Measurements from ENCODE around the gene NINJ1. TPM values are rescaled to one million over a fixed set of nuclear protein-coding genes. Genes with fewer than 3 reads are reported as not detected.
"Not testable (repeated sequence)": the region's sequence is repeated elsewhere in the genome, so short reads cannot be mapped to it uniquely, and the experiment has no call there.

NINJ1 gene
- total RNA-seq, 2 experiments from 2014 or later: 20.8 to 21.1 TPM

- H3K36me3 Mint-ChIP-seq (ENCODE audit: low read depth): peaks cover 56% of the 10 kb centered on the region
- CTCF ChIA-PET: interaction anchor here (0.6 to 4.5 kb wide), 14 partner anchors 10 to 459 kb away, joined by 3 to 57 read pairs (median 8); no protein-coding TSS in a partner anchor
- peaks cover 55% of the 10 kb centered on the region for H3K4me1 Mint-ChIP-seq (ENCODE audit: low read depth)
- no peak overlapping the region for H3K4me3 Mint-ChIP-seq
- peaks cover 21% of the 10 kb centered on the region for H3K9me3 Mint-ChIP-seq (ENCODE audit: insufficient read depth)
- ATAC-seq (no peak), DNase-seq (no peak)
- peak overlapping the region; percentile 57 for H3K27ac Mint-ChIP-seq
- POLR2A ChIA-PET: interaction anchor here (0.6 to 2.2 kb wide), 4 partner anchors 10 to 43 kb away, joined by 3 to 9 read pairs (median 3); partner anchors contain the start of genes CARD19 and NINJ1
- H3K27me3 Mint-ChIP-seq (ENCODE audit: low read depth): no peaks in the 10 kb centered on the region
Measured at GRCh38 chr9:93107825-93108161, 26.3 kb downstream of the NINJ1 start.

GRCh38 chr9:93107151-93107824, 26.8 kb downstream of the NINJ1 start:
- POLR2A ChIA-PET: interaction anchor here (1.2 to 2.2 kb wide), 2 partner anchors 12 to 43 kb away, joined by 3 to 9 read pairs; partner anchors contain the start of gene CARD19

GRCh38 chr9:93105620-93106019, 28.4 kb downstream of the NINJ1 start:
- DNase-seq (no peak), ATAC-seq (no peak)
- Mint-ChIP-seq H3K27me3 (ENCODE audit: low read depth) (no peaks in the 10 kb centered on the region), H3K4me3 (no peak overlapping the region), H3K4me1 (ENCODE audit: low read depth) (peaks cover 63% of the 10 kb centered on the region), H3K9me3 (ENCODE audit: insufficient read depth) (peaks cover 27% of the 10 kb centered on the region), H3K36me3 (ENCODE audit: low read depth) (peaks cover 66% of the 10 kb centered on the region), H3K27ac (no peak overlapping the region)
- CTCF ChIA-PET: interaction anchor here (0.9 to 4.5 kb wide), 4 partner anchors 14 to 103 kb away, joined by 3 to 31 read pairs (median 4); no protein-coding TSS in a partner anchor
- POLR2A ChIA-PET: interaction anchor here (0.7 kb wide), 1 partner anchor 105 kb away, joined by 3 read pairs; no protein-coding TSS in a partner anchor

More at GRCh38 chr9:93107151-93107824, 26.8 kb downstream of the NINJ1 start:
- Mint-ChIP-seq H3K4me3 (no peak overlapping the region), H3K36me3 (ENCODE audit: low read depth) (peaks cover 59% of the 10 kb centered on the region), H3K9me3 (ENCODE audit: insufficient read depth) (peaks cover 21% of the 10 kb centered on the region), H3K4me1 (ENCODE audit: low read depth) (peaks cover 59% of the 10 kb centered on the region), H3K27ac (no peak overlapping the region), H3K27me3 (ENCODE audit: low read depth) (no peaks in the 10 kb centered on the region)
- CTCF ChIA-PET: interaction anchor here (0.6 to 4.5 kb wide), 9 partner anchors 9 to 459 kb away, joined by 3 to 49 read pairs (median 4); no protein-coding TSS in a partner anchor
- ATAC-seq (no peak), DNase-seq (no peak)

- H3K4me3 Mint-ChIP-seq; POLR2A ChIA-PET; ATAC-seq; DNase-seq; CTCF ChIA-PET; H3K27me3 Mint-ChIP-seq (ENCODE audit: low read depth); H3K27ac Mint-ChIP-seq: not testable (repeated sequence)
- H3K4me1 Mint-ChIP-seq (ENCODE audit: low read depth): peaks cover 66% of the 10 kb centered on the region
- H3K36me3 Mint-ChIP-seq (ENCODE audit: low read depth): peaks cover 60% of the 10 kb centered on the region
- peaks cover 27% of the 10 kb centered on the region for H3K9me3 Mint-ChIP-seq (ENCODE audit: insufficient read depth)
Measured at GRCh38 chr9:93101086-93101485, 33.0 kb downstream of the NINJ1 start.

- peaks cover 54% of the 10 kb centered on the region for H3K36me3 Mint-ChIP-seq (ENCODE audit: low read depth)
- H3K27ac Mint-ChIP-seq: peak overlapping the region; percentile 0
- no peaks in the 10 kb centered on the region for H3K27me3 Mint-ChIP-seq (ENCODE audit: low read depth)
- ChIA-PET POLR2A (no interaction called here), CTCF (no interaction called here)
- peaks cover 27% of the 10 kb centered on the region for H3K9me3 Mint-ChIP-seq (ENCODE audit: insufficient read depth)
- no peak overlapping the region for H3K4me3 Mint-ChIP-seq
- no peak for ATAC-seq
- DNase-seq: no peak
- H3K4me1 Mint-ChIP-seq (ENCODE audit: low read depth): peaks cover 59% of the 10 kb centered on the region
Measured at GRCh38 chr9:93100276-93100636, 33.8 kb downstream of the NINJ1 start.

GRCh38 chr9:93099551-93100275, 34.3 kb downstream of the NINJ1 start:
- Mint-ChIP-seq H3K27ac (peak overlapping the region; percentile 92), H3K4me3 (peak overlapping the region; percentile 85), H3K36me3 (ENCODE audit: low read depth) (peaks cover 49% of the 10 kb centered on the region), H3K27me3 (ENCODE audit: low read depth) (no peaks in the 10 kb centered on the region), H3K4me1 (ENCODE audit: low read depth) (peaks cover 59% of the 10 kb centered on the region), H3K9me3 (ENCODE audit: insufficient read depth) (peaks cover 24% of the 10 kb centered on the region)
- ChIA-PET POLR2A (interaction anchor here (3.3 kb wide), 1 partner anchor 40 kb away, joined by 13 read pairs; no protein-coding TSS in a partner anchor), CTCF (interaction anchor here (1.1 to 3.6 kb wide), 3 partner anchors 9 to 96 kb away, joined by 3 to 49 read pairs (median 4); no protein-coding TSS in a partner anchor)
- ATAC-seq (no peak), DNase-seq (no peak)

- DNase-seq (peak; percentile 77), ATAC-seq (no peak)
- POLR2A ChIA-PET: interaction anchor here (0.9 to 3.3 kb wide), 4 partner anchors 38 to 151 kb away, joined by 3 to 13 read pairs (median 3); partner anchors contain the start of gene FGD3
- H3K27me3 Mint-ChIP-seq (ENCODE audit: low read depth): no peaks in the 10 kb centered on the region
- H3K27ac Mint-ChIP-seq: peak overlapping the region; percentile 92
- H3K36me3 Mint-ChIP-seq (ENCODE audit: low read depth): peaks cover 37% of the 10 kb centered on the region
- H3K4me3 Mint-ChIP-seq: peak overlapping the region; percentile 85
- CTCF ChIA-PET: interaction anchor here (0.6 to 3.6 kb wide), 5 partner anchors 10 to 112 kb away, joined by 3 to 49 read pairs (median 3); no protein-coding TSS in a partner anchor
- H3K9me3 Mint-ChIP-seq (ENCODE audit: insufficient read depth): peaks cover 11% of the 10 kb centered on the region
- peaks cover 66% of the 10 kb centered on the region for H3K4me1 Mint-ChIP-seq (ENCODE audit: low read depth)
Measured at GRCh38 chr9:93098236-93098946, 35.7 kb downstream of the NINJ1 start.

GRCh38 chr9:93097511-93098201, 36.4 kb downstream of the NINJ1 start:
- Mint-ChIP-seq H3K4me3 (peak overlapping the region; percentile 85), H3K27ac (peak overlapping the region; percentile 92), H3K27me3 (ENCODE audit: low read depth) (no peaks in the 10 kb centered on the region), H3K36me3 (ENCODE audit: low read depth) (peaks cover 33% of the 10 kb centered on the region), H3K9me3 (ENCODE audit: insufficient read depth) (peaks cover 6% of the 10 kb centered on the region), H3K4me1 (ENCODE audit: low read depth) (peaks cover 69% of the 10 kb centered on the region)
- ATAC-seq (no peak), DNase-seq (no peak)
- ChIA-PET POLR2A (interaction anchor here (1.0 to 3.4 kb wide), 6 partner anchors 11 to 150 kb away, joined by 3 to 31 read pairs (median 4); partner anchors contain the start of gene FGD3), CTCF (interaction anchor here (0.6 to 3.6 kb wide), 5 partner anchors 11 to 141 kb away, joined by 3 to 49 read pairs (median 3); no protein-coding TSS in a partner anchor)

GRCh38 chr9:93096811-93097382, 37.2 kb downstream of the NINJ1 start:
- peak overlapping the region; percentile 85 for H3K4me3 Mint-ChIP-seq
- DNase-seq (no peak), ATAC-seq (no peak)
- ChIA-PET CTCF (interaction anchor here (0.6 to 3.6 kb wide), 3 partner anchors 11 to 140 kb away, joined by 3 to 49 read pairs (median 4); no protein-coding TSS in a partner anchor), POLR2A (interaction anchor here (1.0 to 3.4 kb wide), 6 partner anchors 12 to 131 kb away, joined by 3 to 31 read pairs (median 10); no protein-coding TSS in a partner anchor)
- H3K9me3 Mint-ChIP-seq (ENCODE audit: insufficient read depth): peaks cover 6% of the 10 kb centered on the region
- H3K4me1 Mint-ChIP-seq (ENCODE audit: low read depth): peaks cover 71% of the 10 kb centered on the region
- H3K27me3 Mint-ChIP-seq (ENCODE audit: low read depth): no peaks in the 10 kb centered on the region
- peaks cover 31% of the 10 kb centered on the region for H3K36me3 Mint-ChIP-seq (ENCODE audit: low read depth)
- H3K27ac Mint-ChIP-seq: peak overlapping the region; percentile 92

GRCh38 chr9:93096131-93096802, 37.8 kb downstream of the NINJ1 start, which contains the start of gene CARD19:
TSS of gene CARD19 (plus strand) at chr9:93096217. CDS start at chr9:93096346, 129 bp downstream.
- ATAC-seq (peak; percentile 21), DNase-seq (peak; percentile 54)
- peaks cover 7% of the 10 kb centered on the region for H3K9me3 Mint-ChIP-seq (ENCODE audit: insufficient read depth)
- CTCF ChIA-PET: interaction anchor here (1.2 to 3.6 kb wide), 2 partner anchors 12 to 13 kb away, joined by 7 to 49 read pairs; no protein-coding TSS in a partner anchor
- peaks cover 77% of the 10 kb centered on the region for H3K4me1 Mint-ChIP-seq (ENCODE audit: low read depth)
- POLR2A ChIA-PET: interaction anchor here (0.8 to 3.4 kb wide), 10 partner anchors 12 to 130 kb away, joined by 3 to 31 read pairs (median 6); partner anchors contain the start of gene NINJ1
- H3K36me3 Mint-ChIP-seq (ENCODE audit: low read depth): peaks cover 31% of the 10 kb centered on the region
- H3K27me3 Mint-ChIP-seq (ENCODE audit: low read depth): no peaks in the 10 kb centered on the region
- H3K27ac Mint-ChIP-seq: peak within 1 kb of the TSS; percentile 98
- peak within 1 kb of the TSS; percentile 85 for H3K4me3 Mint-ChIP-seq
